Activated naive CD8-positive, alpha-beta T cell treated with anti-CD3 and anti-CD28 coated beads, Interleukin-2, amount 10 ng/mL, durations not matched to agents 7 days and 5 days (primary cell): ENCODE measurements around the gene BLOC1S4. TPM values are rescaled to one million over a fixed set of nuclear protein-coding genes. Genes with fewer than 3 reads are reported as not detected.
"Not testable (repeated sequence)": the region's sequence is repeated elsewhere in the genome, so short reads cannot be mapped to it uniquely, and the experiment has no call there.

Experiments used
- ATAC-seq: fragments of 150-1000 bp; cut with Tn5 transposase; one replicate; pipeline ENCODE4 v1.10.0; 2021; ENCODE audit warnings: low read depth, moderate library complexity
- POLR2A ChIA-PET: fragments of 350-600 bp; sonication (Branson Sonifier 250); formaldehyde crosslinking; loops from one replicate; lab custom pipeline; 2021; ENCODE audit warnings: antibody characterized with exemption; lab: Charles Lee
- DNase-seq: peaks from one replicate; pipeline ENCODE4 v3.0.0; 2021
- H3K27ac Mint-ChIP-seq: one replicate; pipeline ENCODE4 v1.8.0; 2022; ENCODE audit warnings: mild to moderate bottlenecking, mixed read lengths
- H3K27me3 Mint-ChIP-seq: one replicate; pipeline ENCODE4 v1.8.0; 2022; ENCODE audit warnings: mild to moderate bottlenecking, moderate library complexity, mixed read lengths
- H3K36me3 Mint-ChIP-seq: one replicate; pipeline ENCODE4 v1.8.0; 2021; ENCODE audit warnings: mild to moderate bottlenecking, mixed read lengths
- H3K4me1 Mint-ChIP-seq: one replicate; pipeline ENCODE4 v1.8.0; 2021; ENCODE audit warnings: mixed read lengths
- H3K4me3 Mint-ChIP-seq: one replicate; pipeline ENCODE4 v1.8.0; 2022; ENCODE audit warnings: mild to moderate bottlenecking, moderate library complexity, mixed read lengths
- H3K9me3 Mint-ChIP-seq: one replicate; pipeline ENCODE4 v1.8.0; 2021; ENCODE audit warnings: mixed read lengths
- total RNA-seq, 2 experiments: library from RNA; stranded (reverse); gene quantifications; one replicate each; pipeline ENCODE4 v1.2.3, GENCODE V29; 2021

BLOC1S4 gene
- total RNA-seq, 2 experiments from 2014 or later, result 23.9 to 24.3 TPM

DNA sequence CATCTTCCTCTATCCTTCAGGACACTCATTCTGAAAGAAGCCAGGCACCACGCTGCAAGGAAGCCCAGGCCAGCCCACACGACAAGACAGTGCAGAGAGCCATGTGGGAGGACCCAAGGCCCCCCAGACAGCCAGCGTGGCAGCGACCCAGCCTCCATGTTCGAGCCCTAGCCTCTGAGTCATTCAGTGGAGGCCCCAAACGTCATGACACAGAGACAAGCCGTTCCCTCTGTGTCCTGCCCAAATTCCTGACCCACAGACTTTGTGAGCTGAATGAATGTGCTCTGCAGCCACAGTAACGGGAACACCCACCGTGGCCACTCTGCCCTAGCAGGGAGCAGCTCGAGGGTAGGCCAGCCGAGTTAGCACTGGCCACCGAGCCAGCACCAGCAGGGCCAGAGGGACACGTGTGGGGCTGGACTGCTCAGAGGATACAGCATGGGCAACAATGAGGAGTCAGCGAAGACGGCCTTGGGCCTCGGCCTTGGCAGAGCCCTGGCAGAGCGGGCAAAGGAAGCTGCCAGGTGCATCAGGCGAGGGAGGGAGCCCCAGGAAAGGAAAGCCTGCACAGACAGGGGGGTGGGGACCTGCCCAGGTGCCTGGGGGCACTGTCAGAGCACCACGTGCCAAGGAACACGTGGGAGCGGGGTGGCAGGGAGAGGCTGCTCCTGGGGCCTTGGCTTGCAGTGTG, 8.6 kb downstream of the BLOC1S4 start:
- peaks cover 9% of the 10 kb centered on the region for H3K4me1 Mint-ChIP-seq
- H3K9me3 Mint-ChIP-seq, result no peaks in the 10 kb centered on the region
- DNase-seq, result no peak
- no peaks in the 10 kb centered on the region for H3K36me3 Mint-ChIP-seq
- peaks cover 2% of the 10 kb centered on the region for H3K27me3 Mint-ChIP-seq
- H3K4me3 Mint-ChIP-seq, result no peak overlapping the region
- POLR2A ChIA-PET, result no interaction called here
- no peak for ATAC-seq
- no peak overlapping the region for H3K27ac Mint-ChIP-seq

DNA sequence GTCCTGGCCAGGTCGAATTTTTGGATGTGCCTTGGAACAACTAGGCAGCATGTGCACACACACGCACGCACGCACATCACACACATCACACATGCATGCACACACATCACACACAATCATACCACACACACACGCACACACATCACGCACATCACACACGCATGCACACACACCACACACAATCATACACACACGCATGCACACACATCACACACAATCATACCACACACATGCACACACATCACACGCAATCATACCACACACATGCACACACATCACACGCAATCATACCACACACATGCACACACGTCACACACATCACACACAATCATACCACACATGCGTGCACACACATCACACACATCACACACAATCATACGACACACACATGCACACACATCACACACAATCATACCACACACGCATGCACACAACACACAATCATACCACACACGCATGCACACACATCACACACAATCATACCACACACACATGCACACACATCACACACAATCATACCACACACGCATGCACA, 9.5 kb downstream of the BLOC1S4 start:
- H3K36me3 Mint-ChIP-seq, H3K9me3 Mint-ChIP-seq, DNase-seq, H3K27ac Mint-ChIP-seq, ATAC-seq, H3K4me1 Mint-ChIP-seq, H3K27me3 Mint-ChIP-seq, H3K4me3 Mint-ChIP-seq, POLR2A ChIA-PET: not testable (repeated sequence)

DNA sequence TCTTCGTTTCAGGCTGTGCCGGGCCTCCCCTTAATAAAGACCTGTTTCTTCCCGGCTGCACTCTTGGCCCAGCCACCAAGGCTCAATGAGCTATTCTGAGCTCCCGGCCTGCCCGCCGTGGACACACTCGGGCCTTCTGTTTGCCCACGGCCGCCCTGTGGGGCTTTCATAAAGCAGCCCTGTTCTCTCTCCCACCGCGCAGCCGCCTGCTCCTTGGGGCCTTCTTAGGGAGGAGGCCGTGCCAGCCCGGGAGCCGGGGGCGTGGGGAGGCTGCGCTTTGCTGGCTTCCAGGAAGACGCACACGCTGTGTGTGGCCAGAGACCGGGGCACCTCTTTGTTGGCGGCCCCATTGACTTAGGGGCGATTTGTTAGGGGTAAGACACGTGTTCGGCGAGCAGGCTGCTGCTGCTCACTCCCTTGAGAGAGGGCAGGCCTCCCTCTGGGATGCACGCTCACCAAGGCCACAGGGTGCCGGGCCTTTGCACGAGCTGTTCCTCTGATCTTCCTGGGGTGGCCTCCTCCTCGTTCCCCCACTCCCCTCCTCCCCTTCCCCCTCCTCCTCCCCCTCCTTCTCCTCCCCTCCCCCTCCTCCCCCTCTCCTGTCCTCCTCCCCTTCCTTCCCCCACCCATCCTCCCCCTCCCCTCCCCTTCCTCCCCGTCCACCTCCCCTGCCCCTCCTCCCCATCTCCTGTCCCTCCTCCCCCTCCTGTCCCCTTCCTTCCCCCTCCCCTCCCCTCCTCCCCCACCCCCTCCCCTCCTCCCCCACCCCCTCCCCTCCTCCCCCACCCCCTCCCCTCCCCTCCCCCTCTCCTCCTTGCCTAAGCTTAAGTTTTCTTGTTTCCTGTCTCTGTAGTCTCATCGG, 11.3 kb downstream of the BLOC1S4 start:
- no peak overlapping the region for H3K4me3 Mint-ChIP-seq
- H3K27ac Mint-ChIP-seq, result peak overlapping the region; percentile 51
- ATAC-seq (no peak), DNase-seq (no peak)
- H3K9me3 Mint-ChIP-seq, result no peaks in the 10 kb centered on the region
- POLR2A ChIA-PET, result no interaction called here
- no peaks in the 10 kb centered on the region for H3K36me3 Mint-ChIP-seq
- peaks cover 5% of the 10 kb centered on the region for H3K4me1 Mint-ChIP-seq
- no peaks in the 10 kb centered on the region for H3K27me3 Mint-ChIP-seq

DNA sequence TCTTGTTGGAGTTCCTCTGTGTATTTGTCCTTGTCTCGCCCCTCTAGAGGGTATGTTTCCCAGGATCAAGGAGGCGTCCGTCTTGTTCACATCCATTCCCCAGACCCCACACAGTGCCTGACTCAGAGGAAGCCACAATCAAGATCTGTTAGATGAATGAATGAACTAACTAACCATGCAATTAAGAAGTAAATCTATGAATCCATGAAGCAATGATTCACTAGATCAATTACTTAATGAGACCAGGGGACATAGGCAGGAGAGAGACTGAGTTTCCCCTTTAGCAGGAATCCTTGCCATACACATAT, 11.9 kb downstream of the BLOC1S4 start:
- Mint-ChIP-seq H3K36me3 (no peaks in the 10 kb centered on the region), H3K4me3 (no peak overlapping the region), H3K4me1 (peaks cover 5% of the 10 kb centered on the region), H3K27ac (peak overlapping the region; percentile 51), H3K9me3 (no peaks in the 10 kb centered on the region), H3K27me3 (no peaks in the 10 kb centered on the region)
- DNase-seq (no peak), ATAC-seq (no peak)
- POLR2A ChIA-PET, result no interaction called here

DNA sequence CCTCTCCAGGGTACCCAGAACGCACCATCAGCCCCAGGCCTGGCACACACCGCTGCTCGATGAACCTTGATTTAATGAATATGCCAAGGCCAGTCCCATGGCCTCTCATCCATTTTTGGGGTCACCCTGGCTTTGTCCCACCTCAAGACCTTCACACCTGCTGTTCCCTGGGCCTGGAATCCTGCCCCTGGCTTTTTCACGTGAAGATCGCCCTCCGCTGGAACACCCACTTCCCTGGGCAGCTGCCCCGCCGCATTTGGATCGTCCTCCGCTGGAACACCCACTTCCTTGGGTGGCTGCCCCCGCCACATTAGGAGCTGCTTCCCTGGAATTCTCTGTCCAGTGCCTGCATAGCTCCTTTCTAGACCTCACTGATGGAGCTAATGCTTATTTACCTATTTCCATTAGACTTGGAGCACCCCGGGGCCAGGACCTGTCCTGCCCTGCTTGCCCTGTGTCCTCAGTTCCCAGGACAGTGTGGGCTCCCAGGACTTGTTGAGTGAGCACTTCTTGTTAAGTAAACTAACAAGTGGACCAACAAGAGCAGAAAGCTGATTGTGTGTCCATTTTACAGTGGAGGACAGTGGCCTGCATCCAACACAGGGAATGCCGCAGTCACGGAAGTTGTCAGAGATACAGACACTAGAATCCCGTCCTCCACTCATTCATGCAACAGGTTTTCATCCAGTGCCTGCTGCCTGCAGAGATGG, 12.5 kb downstream of the BLOC1S4 start:
- H3K27me3 Mint-ChIP-seq, result no peaks in the 10 kb centered on the region
- H3K27ac Mint-ChIP-seq, result no peak overlapping the region
- POLR2A ChIA-PET, result no interaction called here
- no peaks in the 10 kb centered on the region for H3K9me3 Mint-ChIP-seq
- H3K4me1 Mint-ChIP-seq, result peaks cover 5% of the 10 kb centered on the region
- H3K36me3 Mint-ChIP-seq, result no peaks in the 10 kb centered on the region
- DNase-seq (no peak), ATAC-seq (no peak)
- H3K4me3 Mint-ChIP-seq, result no peak overlapping the region

DNA sequence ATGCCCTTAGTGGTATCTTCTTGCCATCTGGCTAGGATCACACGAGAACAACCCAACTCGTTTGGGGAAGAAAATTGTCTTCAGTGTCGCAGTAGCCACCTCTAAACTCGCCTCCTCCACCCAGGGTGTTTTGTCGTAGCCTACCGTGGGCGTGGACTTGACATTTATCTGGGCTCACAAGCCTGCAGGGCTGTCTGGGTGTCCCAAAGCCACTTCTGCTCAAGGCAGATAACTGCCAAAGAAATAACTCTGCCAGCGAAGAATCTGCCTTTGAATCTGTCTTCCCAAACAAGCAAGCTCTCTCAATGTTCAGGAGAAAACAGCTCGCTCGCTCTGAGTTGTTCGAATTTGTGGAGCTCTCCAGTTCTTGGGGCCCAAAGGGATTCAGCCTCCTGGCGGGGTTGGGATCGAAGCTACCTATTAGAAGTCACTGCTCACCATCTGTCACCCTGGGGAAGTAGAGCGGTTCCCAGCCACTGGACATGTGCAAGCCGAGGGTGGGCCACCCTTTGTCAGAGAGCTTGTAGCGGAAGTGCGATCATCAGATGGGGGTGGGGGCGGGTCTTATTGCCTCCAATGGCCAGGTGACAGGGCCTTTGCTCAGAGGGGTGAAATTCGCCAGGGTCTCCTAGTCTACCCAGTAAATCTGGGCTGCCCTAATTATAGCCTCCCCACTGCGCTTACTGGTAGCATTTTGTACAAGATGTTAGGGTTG, 14.8 kb downstream of the BLOC1S4 start:
- H3K9me3 Mint-ChIP-seq, result no peaks in the 10 kb centered on the region
- H3K27ac Mint-ChIP-seq, result no peak overlapping the region
- H3K4me1 Mint-ChIP-seq, result peaks cover 5% of the 10 kb centered on the region
- H3K27me3 Mint-ChIP-seq, result no peaks in the 10 kb centered on the region
- DNase-seq (no peak), ATAC-seq (no peak)
- no peak overlapping the region for H3K4me3 Mint-ChIP-seq
- H3K36me3 Mint-ChIP-seq, result no peaks in the 10 kb centered on the region
- POLR2A ChIA-PET, result interaction anchor here (0.6 kb wide), 1 partner anchor 57 kb away, joined by 3 read pairs; no protein-coding TSS in a partner anchor

DNA sequence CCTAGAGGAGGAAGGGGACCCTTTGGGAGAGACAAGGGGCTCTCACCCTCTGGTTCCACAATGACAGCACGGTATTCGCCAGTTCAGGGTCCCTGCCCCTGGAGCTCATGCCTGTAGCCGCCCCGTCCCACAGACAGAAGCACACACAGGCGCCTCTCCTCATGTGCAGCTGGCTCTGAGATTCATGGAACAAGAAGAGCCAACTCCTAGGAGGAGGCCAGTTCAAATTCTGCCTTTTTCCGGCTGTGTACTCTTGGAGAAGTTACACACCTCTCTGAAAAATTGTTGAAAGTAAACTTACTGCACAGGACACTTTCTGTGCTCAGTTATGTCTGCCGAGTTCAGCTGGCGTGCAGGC, 15.3 kb downstream of the BLOC1S4 start:
- POLR2A ChIA-PET, result no interaction called here
- no peak overlapping the region for H3K27ac Mint-ChIP-seq
- H3K36me3 Mint-ChIP-seq, result no peaks in the 10 kb centered on the region
- H3K9me3 Mint-ChIP-seq, result no peaks in the 10 kb centered on the region
- no peak overlapping the region for H3K4me3 Mint-ChIP-seq
- ATAC-seq (no peak), DNase-seq (no peak)
- H3K4me1 Mint-ChIP-seq, result peaks cover 5% of the 10 kb centered on the region
- no peaks in the 10 kb centered on the region for H3K27me3 Mint-ChIP-seq

DNA sequence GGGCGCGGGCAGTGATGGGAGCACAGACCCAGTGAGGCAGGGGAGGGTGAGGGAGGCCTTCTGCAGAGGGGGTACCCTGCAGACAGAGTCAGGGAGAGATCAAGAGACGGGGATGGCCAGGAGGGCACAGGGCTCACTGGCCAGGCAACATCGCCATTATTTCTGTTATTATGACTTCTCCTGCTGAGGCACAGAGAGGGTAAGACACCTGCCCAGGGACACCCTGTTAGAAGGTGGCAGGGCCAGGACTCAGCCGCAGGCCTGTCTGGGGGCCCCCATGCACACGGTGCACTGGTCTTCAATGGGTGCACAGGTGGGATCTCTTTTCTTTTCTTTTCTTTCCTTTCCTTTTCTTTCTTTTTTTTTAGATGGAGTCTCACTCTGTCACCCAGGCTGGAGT, 15.8 kb downstream of the BLOC1S4 start:
- Mint-ChIP-seq H3K4me1 (peaks cover 5% of the 10 kb centered on the region), H3K9me3 (no peaks in the 10 kb centered on the region), H3K27ac (no peak overlapping the region), H3K27me3 (no peaks in the 10 kb centered on the region), H3K36me3 (no peaks in the 10 kb centered on the region), H3K4me3 (no peak overlapping the region)
- DNase-seq (no peak), ATAC-seq (no peak)
- POLR2A ChIA-PET, result no interaction called here

DNA sequence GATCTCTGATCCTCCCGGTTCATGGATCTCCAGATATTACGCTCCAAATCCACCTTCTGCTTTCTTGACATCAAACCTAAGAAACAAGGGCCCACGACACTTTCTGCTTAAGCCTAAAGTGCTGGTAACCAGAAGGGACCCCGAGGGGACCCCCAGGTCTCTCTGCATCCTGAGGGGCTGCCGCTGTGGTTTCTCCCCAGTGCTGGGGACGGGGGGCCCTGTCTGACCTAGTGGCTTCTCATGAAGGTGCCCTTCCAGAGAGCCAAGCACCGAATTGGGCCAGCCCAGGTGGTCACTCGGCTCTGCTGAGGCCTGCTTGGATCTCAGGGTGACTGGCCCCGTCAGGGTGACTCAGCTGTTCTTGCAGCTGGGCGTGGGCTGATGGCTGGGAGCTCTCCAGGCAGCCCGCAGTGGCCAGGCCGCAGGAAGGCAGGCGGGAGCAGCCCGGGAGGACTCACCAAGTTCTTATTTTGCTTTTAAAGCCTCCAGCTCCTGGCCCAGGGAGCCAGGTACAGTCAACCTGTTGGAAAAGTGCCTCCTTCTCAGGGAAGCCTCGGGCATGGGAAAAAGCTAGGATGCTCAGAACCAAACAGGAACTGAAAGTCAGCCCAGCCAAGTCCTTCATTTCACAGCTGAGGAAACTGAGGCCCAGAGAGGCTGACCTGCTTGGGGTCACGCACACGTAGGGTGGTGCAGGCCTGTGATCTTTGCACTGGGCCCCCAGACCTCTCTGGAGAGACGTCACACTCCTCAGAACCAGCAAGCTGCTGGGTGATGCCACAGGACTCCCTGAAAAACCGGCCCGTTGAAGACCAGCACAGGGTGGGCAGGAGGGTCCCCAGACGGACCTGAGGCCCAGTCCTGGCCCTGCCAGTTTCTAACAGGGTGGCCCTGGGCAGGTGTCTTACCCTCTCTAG, 16.7 kb downstream of the BLOC1S4 start:
- H3K4me3 Mint-ChIP-seq, result no peak overlapping the region
- no peaks in the 10 kb centered on the region for H3K36me3 Mint-ChIP-seq
- H3K9me3 Mint-ChIP-seq, result no peaks in the 10 kb centered on the region
- DNase-seq, result no peak
- H3K27me3 Mint-ChIP-seq, result peaks cover 3% of the 10 kb centered on the region
- H3K27ac Mint-ChIP-seq, result no peak overlapping the region
- H3K4me1 Mint-ChIP-seq, result peaks cover 5% of the 10 kb centered on the region
- no peak for ATAC-seq
- POLR2A ChIA-PET, result no interaction called here

DNA sequence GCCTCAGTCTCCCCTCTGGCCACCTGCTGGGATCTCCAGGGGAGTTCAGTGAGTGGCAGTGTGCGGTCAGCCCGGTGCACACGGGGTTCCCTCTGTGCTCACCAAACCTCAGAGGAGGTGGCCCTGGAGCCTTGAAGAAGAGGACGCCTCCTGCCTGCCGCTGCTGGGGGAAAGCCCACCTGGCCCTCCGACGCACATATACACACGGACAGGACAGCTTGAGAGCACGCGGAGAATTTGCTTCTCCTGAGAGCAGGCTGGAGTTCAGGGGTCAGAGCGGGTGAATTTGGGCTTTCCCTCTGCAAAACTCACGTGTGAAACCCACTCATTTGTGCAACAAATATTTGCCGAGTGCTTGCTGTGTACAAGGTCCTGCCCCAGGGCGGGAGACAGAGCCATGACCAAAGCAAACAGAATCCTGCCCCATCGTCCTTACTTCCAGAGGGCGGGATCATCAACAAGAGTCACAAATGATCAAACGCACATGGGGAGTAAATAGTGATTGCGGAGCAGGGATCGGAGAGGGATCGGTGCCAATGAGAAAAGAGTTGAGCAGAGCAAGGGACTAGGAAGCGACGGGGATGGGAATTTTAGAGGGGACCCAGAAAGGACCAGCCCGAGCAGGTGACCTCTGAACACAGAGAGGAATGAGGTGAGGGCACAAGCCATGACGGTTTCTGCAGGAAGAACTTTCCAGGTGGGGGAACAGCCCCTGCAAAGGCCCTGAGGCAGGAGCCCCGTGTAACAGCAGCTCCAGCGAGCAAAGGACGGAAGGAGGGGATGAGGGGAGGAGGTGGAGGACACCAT, 17.6 kb downstream of the BLOC1S4 start:
- DNase-seq (no peak), ATAC-seq (no peak)
- peaks cover under 1% of the 10 kb centered on the region for H3K9me3 Mint-ChIP-seq
- H3K27me3 Mint-ChIP-seq, result peaks cover 7% of the 10 kb centered on the region
- H3K27ac Mint-ChIP-seq, result no peak overlapping the region
- no peak overlapping the region for H3K4me3 Mint-ChIP-seq
- POLR2A ChIA-PET, result no interaction called here
- no peaks in the 10 kb centered on the region for H3K4me1 Mint-ChIP-seq
- no peaks in the 10 kb centered on the region for H3K36me3 Mint-ChIP-seq

DNA sequence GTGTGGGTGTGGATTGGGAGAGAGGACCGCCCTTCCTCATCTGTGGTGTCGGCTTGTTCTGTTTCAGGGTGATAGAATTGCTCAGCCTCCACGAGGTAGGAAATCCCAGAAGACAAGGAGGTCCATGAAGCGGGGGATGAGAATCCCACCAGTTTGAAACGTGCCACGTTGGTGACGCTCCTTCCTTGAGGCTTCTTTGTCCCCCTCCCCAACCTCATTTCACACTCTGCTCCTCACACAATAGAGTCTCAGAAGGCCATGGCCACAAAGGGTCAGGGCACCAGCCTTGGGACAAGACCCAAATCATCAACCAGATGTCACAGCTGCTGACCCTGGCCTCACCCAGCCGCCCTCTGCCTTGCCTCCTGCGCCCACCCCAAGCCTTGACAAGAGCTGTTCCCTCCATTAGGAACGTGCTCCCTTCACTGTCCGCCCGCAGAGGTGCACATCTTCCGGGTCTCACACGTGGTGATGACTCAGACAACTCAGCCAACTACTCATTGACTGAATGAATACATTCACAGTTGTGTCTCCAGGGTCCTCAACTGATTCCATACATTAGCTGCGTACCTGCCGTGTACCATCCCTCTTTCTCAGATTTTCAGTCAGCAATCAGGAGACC, 18.3 kb downstream of the BLOC1S4 start:
- POLR2A ChIA-PET, result no interaction called here
- Mint-ChIP-seq H3K4me1 (no peaks in the 10 kb centered on the region), H3K27ac (no peak overlapping the region), H3K27me3 (peaks cover 10% of the 10 kb centered on the region), H3K36me3 (no peaks in the 10 kb centered on the region), H3K4me3 (no peak overlapping the region), H3K9me3 (peaks cover 1% of the 10 kb centered on the region)
- DNase-seq, result no peak
- no peak for ATAC-seq
